ENCODE measurements around the gene ZBTB20.

GRCh38 chr3:114558271-114558670 is 588.8 kb downstream of the ZBTB20 start:
- no peak for TF ChIP-seq CTCF (IDR thresholded peaks at IDR 0.05)
- no peak for TF ChIP-seq POLR2A (IDR thresholded peaks at IDR 0.05)
